NB4 (cell line): ENCODE data around the gene SLC16A3.

Experiments used
- CTCF ChIP-seq: IDR thresholded peaks from one replicate; pipeline ENCODE4 v1.5.1; 2012; ENCODE audit warnings: low read depth, low read length
- MYC ChIP-seq: IDR thresholded peaks from 2 replicates; pipeline ENCODE4 v1.6.1; 2011; ENCODE audit warnings: low read depth, low read length
- POLR2A ChIP-seq: IDR thresholded peaks from 2 replicates; pipeline ENCODE4 v1.6.1; 2011; ENCODE audit warnings: mild to moderate bottlenecking; ENCODE audit not compliant: insufficient read length; ENCODE audit errors: extremely low read depth
- TF ChIP-seq, protein P1 (sequence below): IDR thresholded peaks from 2 replicates; pipeline ENCODE4 v1.6.1; 2011; ENCODE audit warnings: low read depth, low read length

DNA sequence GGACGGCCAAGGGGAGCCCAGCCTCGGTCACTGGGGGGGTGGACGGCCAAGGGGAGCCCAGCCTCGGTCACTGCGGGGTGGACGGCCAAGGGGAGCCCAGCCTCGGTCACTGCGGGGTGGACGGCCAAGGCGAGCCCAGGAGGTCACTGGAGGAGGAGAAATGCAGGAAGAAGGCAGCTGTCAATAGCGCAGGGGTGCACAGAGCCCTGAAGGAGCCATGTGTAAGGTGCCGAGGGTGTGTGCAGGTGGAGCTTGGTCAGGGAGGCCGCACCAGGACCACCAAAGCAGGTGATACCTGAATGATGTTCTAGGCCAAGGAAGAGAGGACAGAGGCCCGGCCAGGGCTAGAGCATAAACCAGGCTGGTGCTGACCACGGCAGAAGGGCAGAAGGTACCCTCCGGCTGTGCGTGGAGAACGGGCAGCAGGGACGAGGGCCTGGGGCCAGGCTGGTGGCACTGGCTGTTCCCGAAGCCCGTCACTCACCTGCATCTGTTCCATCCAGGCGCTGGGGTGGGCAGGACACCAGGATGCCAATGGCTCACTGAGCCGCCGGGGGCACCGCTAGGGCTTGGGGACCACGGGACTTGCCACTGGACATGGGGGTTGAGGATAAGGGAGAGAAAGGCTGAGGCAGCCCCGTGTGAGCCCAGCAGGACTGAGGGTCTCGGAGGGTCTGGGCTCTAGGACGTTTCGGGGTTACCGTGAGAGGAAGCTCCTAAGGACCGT lies 10.3 kb upstream of the SLC16A3 start:
- TF ChIP-seq MYC (no peak), CTCF (no peak), POLR2A (no peak)
- TF ChIP-seq, protein P1, sequence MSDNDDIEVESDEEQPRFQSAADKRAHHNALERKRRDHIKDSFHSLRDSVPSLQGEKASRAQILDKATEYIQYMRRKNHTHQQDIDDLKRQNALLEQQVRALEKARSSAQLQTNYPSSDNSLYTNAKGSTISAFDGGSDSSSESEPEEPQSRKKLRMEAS: no peak
